Smooth muscle cell (in vitro differentiated cells): ENCODE measurements around the gene GALNT1. TPM values are rescaled to one million over a fixed set of nuclear protein-coding genes. Genes with fewer than 3 reads are reported as not detected.

Experiments used
- DNase-seq: peaks from one replicate; lab custom pipeline; 2025; ENCODE audit not compliant: unreplicated experiment; lab: John Stamatoyannopoulos, UW
- H2AFZ ChIP-seq: fragments of 200-600 bp; sonication (generic); 2 replicates; pipeline ENCODE4 v1.6.0; 2016; ENCODE audit warnings: antibody characterized with exemption, low read depth, mild to moderate bottlenecking
- H3F3A ChIP-seq: fragments of 200-600 bp; sonication (generic); 2 replicates; pipeline ENCODE4 v1.6.0; 2017; ENCODE audit warnings: antibody characterized with exemption, low read depth
- H3K27ac ChIP-seq: fragments of 200-600 bp; sonication (generic); 2 replicates; pipeline ENCODE4 v1.5.1; 2016; ENCODE audit warnings: low read depth, mild to moderate bottlenecking
- H3K27me3 ChIP-seq: fragments of 200-600 bp; sonication (generic); 2 replicates; pipeline ENCODE4 v1.6.1; 2016; ENCODE audit warnings: low read depth, mild to moderate bottlenecking
- H3K36me3 ChIP-seq: fragments of 200-600 bp; sonication (generic); 2 replicates; pipeline ENCODE4 v1.5.1; 2016; ENCODE audit warnings: low read depth
- H3K4me1 ChIP-seq: fragments of 200-600 bp; sonication (generic); 2 replicates; pipeline ENCODE4 v1.5.1; 2016; ENCODE audit warnings: low read depth
- H3K4me2 ChIP-seq: fragments of 200-600 bp; sonication (generic); 2 replicates; pipeline ENCODE4 v1.6.0; 2016; ENCODE audit warnings: mild to moderate bottlenecking
- H3K4me3 ChIP-seq: fragments of 200-600 bp; sonication (generic); 2 replicates; pipeline ENCODE4 v1.5.1; 2016; ENCODE audit warnings: mild to moderate bottlenecking
- H3K79me2 ChIP-seq: fragments of 200-600 bp; sonication (generic); 2 replicates; pipeline ENCODE4 v1.6.0; 2016; ENCODE audit warnings: low read depth, mild to moderate bottlenecking
- H3K9ac ChIP-seq: fragments of 200-600 bp; sonication (generic); 2 replicates; pipeline ENCODE4 v1.6.0; 2016; ENCODE audit warnings: low read depth
- H3K9me3 ChIP-seq: fragments of 200-600 bp; sonication (generic); replicated peaks from 2 replicates; pipeline ENCODE4 v1.5.1; 2016; ENCODE audit warnings: low read depth
- H4K20me1 ChIP-seq: fragments of 200-600 bp; sonication (generic); 2 replicates; pipeline ENCODE4 v1.6.0; 2016; ENCODE audit warnings: low read depth
- WGBS: methylation state at CpG from one replicate; pipeline ENCODE4 v1.1.7; 2016; ENCODE audit warnings: low lambda C conversion rate; 5-methylcytosine and 5-hydroxymethylcytosine counted together
- polyA plus RNA-seq: library from polyadenylated mRNA; unstranded; fragments of >200 nt; fragmentation: Nextera tagmentation; extraction: Ambion mirVana; gene quantifications from 2 replicates; pipeline ENCODE4 v1.2.1, GENCODE V29; 2016
- total RNA-seq: library from RNA; depleted of rRNA; stranded (reverse); fragments of >200 nt; gene quantifications from 2 replicates; pipeline ENCODE4 v1.2.3, GENCODE V29; 2014
- TF ChIP-seq, protein P1 (sequence below): fragments of 200-600 bp; sonication (generic); IDR thresholded peaks from 2 replicates; pipeline ENCODE4 v1.5.1; 2017; ENCODE audit warnings: borderline replicate concordance, mild to moderate bottlenecking, antibody characterized with exemption; ENCODE audit not compliant: insufficient read depth, poor library complexity, severe bottlenecking

The GALNT1 gene
- total and polyA plus RNA-seq, 2 experiments from 2014 or later: 151 to 195 TPM

- 87% methylated on average over 6 of the region's 6 CpGs for WGBS
- no peak overlapping the region for H2AFZ ChIP-seq
- no peak overlapping the region for H3K27ac ChIP-seq
- H3K36me3 ChIP-seq: no peaks in the 10 kb centered on the region
- H3K9me3 ChIP-seq: no peaks in the 10 kb centered on the region
- no peaks in the 10 kb centered on the region for H3K27me3 ChIP-seq
- H3K4me1 ChIP-seq: no peaks in the 10 kb centered on the region
- H3K79me2 ChIP-seq: no peaks in the 10 kb centered on the region
- no peaks in the 10 kb centered on the region for H3F3A ChIP-seq
- H3K4me3 ChIP-seq: no peak overlapping the region
- DNase-seq: no peak
- H4K20me1 ChIP-seq: no peaks in the 10 kb centered on the region
- no peak overlapping the region for H3K4me2 ChIP-seq
- TF ChIP-seq, protein P1, sequence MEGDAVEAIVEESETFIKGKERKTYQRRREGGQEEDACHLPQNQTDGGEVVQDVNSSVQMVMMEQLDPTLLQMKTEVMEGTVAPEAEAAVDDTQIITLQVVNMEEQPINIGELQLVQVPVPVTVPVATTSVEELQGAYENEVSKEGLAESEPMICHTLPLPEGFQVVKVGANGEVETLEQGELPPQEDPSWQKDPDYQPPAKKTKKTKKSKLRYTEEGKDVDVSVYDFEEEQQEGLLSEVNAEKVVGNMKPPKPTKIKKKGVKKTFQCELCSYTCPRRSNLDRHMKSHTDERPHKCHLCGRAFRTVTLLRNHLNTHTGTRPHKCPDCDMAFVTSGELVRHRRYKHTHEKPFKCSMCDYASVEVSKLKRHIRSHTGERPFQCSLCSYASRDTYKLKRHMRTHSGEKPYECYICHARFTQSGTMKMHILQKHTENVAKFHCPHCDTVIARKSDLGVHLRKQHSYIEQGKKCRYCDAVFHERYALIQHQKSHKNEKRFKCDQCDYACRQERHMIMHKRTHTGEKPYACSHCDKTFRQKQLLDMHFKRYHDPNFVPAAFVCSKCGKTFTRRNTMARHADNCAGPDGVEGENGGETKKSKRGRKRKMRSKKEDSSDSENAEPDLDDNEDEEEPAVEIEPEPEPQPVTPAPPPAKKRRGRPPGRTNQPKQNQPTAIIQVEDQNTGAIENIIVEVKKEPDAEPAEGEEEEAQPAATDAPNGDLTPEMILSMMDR: no peak
- H3K9ac ChIP-seq: no peak overlapping the region
Observed at GRCh38 chr18:35707674-35708073, 126.1 kb downstream of the GALNT1 start.

- no peaks in the 10 kb centered on the region for H4K20me1 ChIP-seq
- H3K79me2 ChIP-seq: no peaks in the 10 kb centered on the region
- no peak overlapping the region for H2AFZ ChIP-seq
- DNase-seq: no peak
- no peak overlapping the region for H3K27ac ChIP-seq
- H3K4me1 ChIP-seq: peaks cover 4% of the 10 kb centered on the region
- WGBS: 94% methylated on average over 2 of the region's 2 CpGs
- H3K9ac ChIP-seq: no peak overlapping the region
- no peaks in the 10 kb centered on the region for H3F3A ChIP-seq
- no peak overlapping the region for H3K4me2 ChIP-seq
- H3K4me3 ChIP-seq: no peak overlapping the region
- H3K9me3 ChIP-seq: no peaks in the 10 kb centered on the region
- TF ChIP-seq, protein P1: no peak
- H3K36me3 ChIP-seq: no peaks in the 10 kb centered on the region
- no peaks in the 10 kb centered on the region for H3K27me3 ChIP-seq
Observed at GRCh38 chr18:35710581-35710980, 129.0 kb downstream of the GALNT1 start.

GRCh38 chr18:35711227-35711626, 129.7 kb downstream of the GALNT1 start:
- 100% methylated on average over 2 of the region's 2 CpGs for WGBS
- Histone ChIP-seq H3K4me1 (peaks cover 4% of the 10 kb centered on the region), H3K27ac (no peak overlapping the region), H4K20me1 (no peaks in the 10 kb centered on the region), H3F3A (no peaks in the 10 kb centered on the region), H3K36me3 (no peaks in the 10 kb centered on the region), H3K4me2 (no peak overlapping the region), H3K27me3 (no peaks in the 10 kb centered on the region), H2AFZ (no peak overlapping the region), H3K79me2 (no peaks in the 10 kb centered on the region), H3K9me3 (no peaks in the 10 kb centered on the region), H3K4me3 (no peak overlapping the region), H3K9ac (no peak overlapping the region)
- no peak for DNase-seq
- TF ChIP-seq, protein P1: no peak

GRCh38 chr18:35713545-35713944, 132.0 kb downstream of the GALNT1 start:
- peaks cover 4% of the 10 kb centered on the region for H3K4me1 ChIP-seq
- no peaks in the 10 kb centered on the region for H4K20me1 ChIP-seq
- TF ChIP-seq, protein P1: no peak
- no peak overlapping the region for H3K27ac ChIP-seq
- H3K4me3 ChIP-seq: no peak overlapping the region
- H3F3A ChIP-seq: no peaks in the 10 kb centered on the region
- H3K4me2 ChIP-seq: peak overlapping the region; percentile 7
- 23% methylated on average over 2 of the region's 2 CpGs for WGBS
- H3K9ac ChIP-seq: no peak overlapping the region
- no peak overlapping the region for H2AFZ ChIP-seq
- no peaks in the 10 kb centered on the region for H3K9me3 ChIP-seq
- no peaks in the 10 kb centered on the region for H3K36me3 ChIP-seq
- no peak for DNase-seq
- H3K27me3 ChIP-seq: no peaks in the 10 kb centered on the region
- H3K79me2 ChIP-seq: no peaks in the 10 kb centered on the region
